RWPE2 (cell line): ENCODE measurements around the gene SMG5.

ENCODE experiments used
- ATAC-seq: fragments of 200-7000 bp; cut with Tn5 transposase; 3 replicates; pipeline ENCODE4 v1.9.1; 2021; ENCODE audit warnings: low read depth
- DNase-seq: peaks from one replicate; pipeline ENCODE4 v3.0.0-alpha.2; 2020; ENCODE audit warnings: low spot score
- H3K27ac ChIP-seq: fragments of 450-650 bp; 2 replicates; pipeline ENCODE4 v1.5.1; 2017; ENCODE audit warnings: mild to moderate bottlenecking; ENCODE audit not compliant: poor library complexity, severe bottlenecking
- H3K27me3 ChIP-seq: fragments of 250-450 bp; sonication (Bioruptor Pico); 2 replicates; pipeline ENCODE4 v1.5.1; 2021; ENCODE audit warnings: mild to moderate bottlenecking, moderate library complexity; ENCODE audit not compliant: insufficient read depth, poor library complexity, severe bottlenecking
- H3K36me3 ChIP-seq: fragments of 250-450 bp; sonication (Bioruptor Pico); 2 replicates; pipeline ENCODE4 v1.5.1; 2020; ENCODE audit warnings: low read depth, mild to moderate bottlenecking, moderate library complexity
- H3K4me1 ChIP-seq: fragments of 250-450 bp; sonication (Bioruptor Pico); 2 replicates; pipeline ENCODE4 v1.5.1; 2021; ENCODE audit warnings: mild to moderate bottlenecking, moderate library complexity; ENCODE audit not compliant: insufficient read depth, poor library complexity, severe bottlenecking
- H3K4me3 ChIP-seq: fragments of 250-450 bp; sonication (Bioruptor Pico); 2 replicates; pipeline ENCODE4 v1.5.1; 2021; ENCODE audit warnings: mild to moderate bottlenecking, moderate library complexity; ENCODE audit not compliant: severe bottlenecking
- H3K9me3 ChIP-seq: fragments of 250-450 bp; sonication (Bioruptor Pico); 2 replicates; pipeline ENCODE4 v1.5.1; 2021; ENCODE audit warnings: mild to moderate bottlenecking, moderate library complexity; ENCODE audit not compliant: severe bottlenecking
- CTCF ChIP-seq: fragments of 450-650 bp; IDR thresholded peaks from one replicate; pipeline ENCODE4 v1.5.1; 2017; ENCODE audit warnings: mild to moderate bottlenecking, moderate library complexity; ENCODE audit not compliant: poor library complexity, severe bottlenecking

Gene SMG5

DNA sequence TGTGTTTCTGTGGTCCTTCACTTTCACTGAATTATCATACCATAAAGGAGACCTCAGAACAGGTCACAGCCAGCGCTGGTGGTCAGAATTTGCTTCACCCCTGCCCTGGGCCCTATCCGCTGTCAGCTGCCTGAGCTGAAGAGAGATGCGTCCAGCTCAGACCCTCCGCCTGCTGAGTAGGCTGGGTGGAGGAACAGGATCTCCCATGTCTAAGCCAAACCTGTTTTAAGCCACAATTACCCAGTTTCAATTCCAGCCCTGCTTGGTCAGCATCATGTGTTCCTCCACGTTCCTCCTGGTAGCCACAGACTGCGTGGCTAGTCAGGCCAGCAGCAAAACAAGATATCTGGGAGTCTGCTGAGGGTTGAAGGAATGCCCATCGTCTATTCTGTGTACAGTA lies 54.1 kb downstream of the SMG5 start:
- no peak for TF ChIP-seq CTCF
- Histone ChIP-seq H3K27ac (no peak overlapping the region), H3K9me3 (no peaks in the 10 kb centered on the region), H3K4me3 (no peak overlapping the region), H3K4me1 (no peaks in the 10 kb centered on the region), H3K27me3 (no peaks in the 10 kb centered on the region), H3K36me3 (peaks cover 31% of the 10 kb centered on the region)
- DNase-seq (no peak), ATAC-seq (no peak)

DNA sequence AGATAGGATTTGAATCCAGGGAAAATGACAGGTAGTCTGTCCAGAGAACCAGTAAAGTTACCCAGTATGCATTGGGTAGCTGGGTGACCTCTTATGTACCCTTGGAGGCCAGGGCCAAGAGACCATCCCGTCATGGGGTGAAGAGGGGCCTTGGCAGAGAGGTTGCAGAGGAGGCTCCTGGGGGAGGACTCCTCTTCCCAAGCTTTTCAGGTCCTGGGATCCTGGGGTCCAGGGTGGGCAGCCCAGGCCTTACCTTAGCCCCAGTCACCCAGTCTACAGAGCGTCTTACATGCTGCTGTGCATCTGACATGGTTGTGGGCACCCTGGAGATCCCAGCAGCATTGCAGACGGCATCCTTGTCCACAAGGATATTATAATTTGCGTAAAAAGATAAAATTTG lies 55.8 kb downstream of the SMG5 start:
- no peak overlapping the region for H3K4me3 ChIP-seq
- TF ChIP-seq CTCF = no peak

DNA sequence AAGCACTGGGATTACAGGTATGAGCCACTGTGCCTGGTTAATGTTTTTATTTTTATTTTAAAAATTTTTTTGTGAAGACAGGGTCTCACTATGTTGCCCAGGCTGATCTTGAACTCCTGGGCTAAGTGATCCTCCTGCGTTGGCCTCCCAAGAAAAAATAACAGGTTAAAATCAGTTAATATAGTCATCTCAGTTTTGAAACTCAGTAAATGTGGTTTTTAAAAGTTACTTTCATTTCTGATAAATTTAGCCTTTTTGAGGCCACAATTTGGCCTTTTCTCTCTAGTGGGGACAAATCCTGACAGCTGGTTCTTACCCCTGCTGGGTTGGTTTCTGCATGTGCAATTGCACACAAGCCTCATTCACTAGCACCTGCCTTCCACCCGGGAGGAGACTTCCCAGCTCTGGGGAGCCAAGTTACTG lies 56.5 kb downstream of the SMG5 start:
- no peaks in the 10 kb centered on the region for H3K9me3 ChIP-seq
- no peak for DNase-seq
- ATAC-seq = no peak
- H3K36me3 ChIP-seq = peaks cover 46% of the 10 kb centered on the region
- H3K4me1 ChIP-seq = no peaks in the 10 kb centered on the region
- H3K27me3 ChIP-seq = no peaks in the 10 kb centered on the region
- H3K27ac ChIP-seq = no peak overlapping the region
- TF ChIP-seq CTCF = no peak
- no peak overlapping the region for H3K4me3 ChIP-seq

More for the DNA sequence above, 55.8 kb downstream of the SMG5 start:
- Histone ChIP-seq H3K27ac (no peak overlapping the region), H3K36me3 (peaks cover 39% of the 10 kb centered on the region), H3K4me1 (no peaks in the 10 kb centered on the region), H3K9me3 (no peaks in the 10 kb centered on the region), H3K27me3 (no peaks in the 10 kb centered on the region)
- DNase-seq (no peak), ATAC-seq (no peak)

DNA sequence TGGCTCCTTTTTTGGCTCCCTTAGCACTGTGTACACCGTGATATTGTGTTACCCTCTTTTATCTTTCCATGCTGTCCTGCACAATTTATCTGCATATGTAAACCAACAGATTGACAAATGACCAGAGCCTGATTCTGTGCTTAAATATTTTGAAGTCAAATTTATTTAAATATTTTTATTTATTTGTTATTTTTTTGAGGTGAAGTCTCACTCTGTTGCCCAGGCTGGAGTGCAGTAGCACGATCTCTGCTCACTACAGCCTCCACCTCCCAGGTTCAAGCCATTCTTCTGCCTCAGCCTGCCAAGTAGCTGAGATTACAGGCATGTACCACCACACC lies 57.0 kb downstream of the SMG5 start:
- Histone ChIP-seq H3K4me1 (no peaks in the 10 kb centered on the region), H3K27ac (no peak overlapping the region), H3K36me3 (peaks cover 48% of the 10 kb centered on the region), H3K4me3 (no peak overlapping the region), H3K27me3 (no peaks in the 10 kb centered on the region), H3K9me3 (no peaks in the 10 kb centered on the region)
- ATAC-seq (no peak), DNase-seq (no peak)
- peak; percentile 75 for TF ChIP-seq CTCF

GRCh38 chr1:156221986-156222692 lies 60.5 kb downstream of the SMG5 start:
- Histone ChIP-seq H3K4me1 (peaks cover 12% of the 10 kb centered on the region), H3K4me3 (no peak overlapping the region), H3K9me3 (no peaks in the 10 kb centered on the region), H3K27ac (no peak overlapping the region), H3K36me3 (peaks cover 52% of the 10 kb centered on the region), H3K27me3 (no peaks in the 10 kb centered on the region)
- no peak for TF ChIP-seq CTCF
- ATAC-seq = no peak
- DNase-seq = no peak
